ENCODE results near the gene DRGX.

The DRGX gene

GRCh38 chr10:49398000-49398861 lies 2.3 kb upstream of the DRGX start:
- no peak overlapping the region for H3K9ac ChIP-seq
- H3K27ac ChIP-seq: no peak overlapping the region
- no peaks in the 10 kb centered on the region for H3K36me3 ChIP-seq
- no peak overlapping the region for H3K4me3 ChIP-seq
- TF ChIP-seq Cebpa-rat (IDR thresholded peaks at IDR 0.05): no peak
- peaks cover 68 to 86% (median 74%) of the 10 kb centered on the region in 11 experiments for H3K27me3 ChIP-seq
- H4K20me1 ChIP-seq: peaks cover 0 to 25% (median 0%) of the 10 kb centered on the region in 11 experiments; a peak in 7 of 22 replicates
- H3K4me1 ChIP-seq: no peaks in the 10 kb centered on the region
- no peak overlapping the region for H3K4me2 ChIP-seq
- H3K9me3 ChIP-seq (replicated peaks in 1 of 11): peaks cover 31 to 40% (median 38%) of the 10 kb centered on the region in 11 experiments

- Histone ChIP-seq H4K20me1 (peaks cover 0 to 25% (median 0%) of the 10 kb centered on the region in 11 experiments; a peak in 7 of 22 replicates), H3K9ac (no peak overlapping the region), H3K4me3 (no peak overlapping the region), H3K9me3 (replicated peaks in 1 of 11) (peaks cover 31 to 40% (median 38%) of the 10 kb centered on the region in 11 experiments), H3K4me1 (no peaks in the 10 kb centered on the region), H3K36me3 (no peaks in the 10 kb centered on the region), H3K4me2 (no peak overlapping the region), H3K27ac (no peak overlapping the region), H3K27me3 (peaks cover 68 to 86% (median 74%) of the 10 kb centered on the region in 11 experiments)
- TF ChIP-seq Cebpa-rat (IDR thresholded peaks at IDR 0.05): no peak
Observed at GRCh38 chr10:49397036-49397999, 1.4 kb upstream of the DRGX start.

GRCh38 chr10:49396666-49396999 lies 744 bp upstream of the DRGX start:
- Histone ChIP-seq H3K4me2 (no peak overlapping the region), H3K4me1 (no peaks in the 10 kb centered on the region), H4K20me1 (peaks cover 0 to 25% (median 0%) of the 10 kb centered on the region in 11 experiments; a peak in 7 of 22 replicates), H3K27ac (no peak overlapping the region), H3K27me3 (peaks cover 68 to 85% (median 74%) of the 10 kb centered on the region in 11 experiments), H3K9ac (no peak overlapping the region), H3K9me3 (replicated peaks in 1 of 11) (peaks cover 31 to 40% (median 38%) of the 10 kb centered on the region in 11 experiments), H3K4me3 (no peak overlapping the region), H3K36me3 (no peaks in the 10 kb centered on the region)
- TF ChIP-seq Cebpa-rat (IDR thresholded peaks at IDR 0.05): no peak

GRCh38 chr10:49394933-49395740 lies 752 bp downstream of the DRGX start:
- Histone ChIP-seq H3K27me3 (peaks cover 64 to 70% (median 68%) of the 10 kb centered on the region in 11 experiments), H3K27ac (no peak overlapping the region), H3K9me3 (replicated peaks in 1 of 11) (peaks cover 31 to 40% (median 38%) of the 10 kb centered on the region in 11 experiments), H3K9ac (no peak overlapping the region), H4K20me1 (peaks cover 0 to 25% (median 0%) of the 10 kb centered on the region in 11 experiments; a peak in 7 of 22 replicates), H3K4me3 (no peak overlapping the region), H3K4me1 (no peaks in the 10 kb centered on the region), H3K4me2 (no peak overlapping the region), H3K36me3 (no peaks in the 10 kb centered on the region)
- no peak for TF ChIP-seq Cebpa-rat (IDR thresholded peaks at IDR 0.05)

GRCh38 chr10:49393757-49394156 lies 2.1 kb downstream of the DRGX start:
- H3K4me2 ChIP-seq: no peak overlapping the region
- H3K4me3 ChIP-seq: no peak overlapping the region
- H3K9ac ChIP-seq: no peak overlapping the region
- H3K4me1 ChIP-seq: no peaks in the 10 kb centered on the region
- peaks cover 0 to 25% (median 0%) of the 10 kb centered on the region in 11 experiments; a peak in 7 of 22 replicates for H4K20me1 ChIP-seq
- TF ChIP-seq Cebpa-rat (IDR thresholded peaks at IDR 0.05): no peak
- no peaks in the 10 kb centered on the region for H3K36me3 ChIP-seq
- peaks cover 51 to 56% (median 54%) of the 10 kb centered on the region in 11 experiments for H3K27me3 ChIP-seq
- H3K9me3 ChIP-seq (replicated peaks in 1 of 11): peaks cover 31 to 40% (median 38%) of the 10 kb centered on the region in 11 experiments
- no peak overlapping the region for H3K27ac ChIP-seq

- H3K4me1 ChIP-seq: no peaks in the 10 kb centered on the region
- H3K4me2 ChIP-seq: no peak overlapping the region
- no peak overlapping the region for H3K27ac ChIP-seq
- H3K36me3 ChIP-seq: no peaks in the 10 kb centered on the region
- H3K4me3 ChIP-seq: no peak overlapping the region
- H3K9ac ChIP-seq: no peak overlapping the region
- no peak for TF ChIP-seq Cebpa-rat (IDR thresholded peaks at IDR 0.05)
- H3K27me3 ChIP-seq: peaks cover 46 to 51% (median 50%) of the 10 kb centered on the region in 11 experiments
- peaks cover 28 to 39% (median 35%) of the 10 kb centered on the region in 11 experiments for H3K9me3 ChIP-seq (replicated peaks in 1 of 11)
- H4K20me1 ChIP-seq: peaks cover 0 to 23% (median 0%) of the 10 kb centered on the region in 11 experiments; a peak in 7 of 22 replicates
Observed at GRCh38 chr10:49393301-49393700, 2.6 kb downstream of the DRGX start.

GRCh38 chr10:49389361-49389933 lies 6.4 kb downstream of the DRGX start:
- H4K20me1 ChIP-seq: peaks cover 0 to 8% (median 0%) of the 10 kb centered on the region in 11 experiments; a peak in 1 of 22 replicates
- no peaks in the 10 kb centered on the region for H3K4me1 ChIP-seq
- no peaks in the 10 kb centered on the region for H3K36me3 ChIP-seq
- H3K9ac ChIP-seq: no peak overlapping the region
- peaks cover 0 to 1% (median 0%) of the 10 kb centered on the region in 11 experiments; a peak in 1 of 22 replicates for H3K9me3 ChIP-seq (replicated peaks in 1 of 11)
- no peak overlapping the region for H3K4me2 ChIP-seq
- H3K27ac ChIP-seq: no peak overlapping the region
- H3K27me3 ChIP-seq: peaks cover 8 to 13% (median 11%) of the 10 kb centered on the region in 11 experiments
- TF ChIP-seq Cebpa-rat (IDR thresholded peaks at IDR 0.05): no peak
- H3K4me3 ChIP-seq: no peak overlapping the region

- Histone ChIP-seq H3K4me3 (no peak overlapping the region), H3K4me2 (no peak overlapping the region), H3K9me3 (replicated peaks in 1 of 11) (no peaks in the 10 kb centered on the region), H3K27me3 (no peaks in the 10 kb centered on the region), H3K36me3 (no peaks in the 10 kb centered on the region), H3K4me1 (peaks cover 0 to 6% (median under 1%) of the 10 kb centered on the region in 10 experiments; a peak in 10 of 20 replicates), H4K20me1 (peaks cover 0 to 4% (median 0%) of the 10 kb centered on the region in 11 experiments; a peak in 1 of 22 replicates), H3K9ac (no peak overlapping the region), H3K27ac (no peak overlapping the region)
- TF ChIP-seq Cebpa-rat (IDR thresholded peaks at IDR 0.05): no peak
Observed at GRCh38 chr10:49388161-49388560, 7.7 kb downstream of the DRGX start.
